Measurements from ENCODE around the gene PLPP2.
"Not testable (repeated sequence)": the region's sequence is repeated elsewhere in the genome, so short reads cannot be mapped to it uniquely, and the experiment has no call there.

DNA sequence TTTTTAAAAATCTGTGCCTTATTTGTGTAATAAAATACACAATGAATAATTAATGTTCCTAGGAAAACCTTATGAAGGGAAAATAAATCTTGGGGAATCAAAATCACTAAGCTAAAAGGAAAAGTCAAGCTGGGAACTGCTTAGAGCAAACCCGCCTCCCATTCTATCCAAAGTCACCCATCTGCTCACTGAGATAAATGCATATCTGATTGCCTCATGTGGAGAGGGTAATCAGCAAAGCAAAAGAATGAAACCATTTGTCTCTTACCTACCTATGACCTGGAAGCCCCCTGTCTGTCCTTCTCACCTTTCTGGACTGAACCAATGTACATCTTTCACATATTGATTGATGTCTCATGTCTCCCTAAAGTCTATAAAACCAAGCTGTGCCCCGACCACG is 34.4 kb downstream of the PLPP2 start:
- TF ChIP-seq, protein P1, sequence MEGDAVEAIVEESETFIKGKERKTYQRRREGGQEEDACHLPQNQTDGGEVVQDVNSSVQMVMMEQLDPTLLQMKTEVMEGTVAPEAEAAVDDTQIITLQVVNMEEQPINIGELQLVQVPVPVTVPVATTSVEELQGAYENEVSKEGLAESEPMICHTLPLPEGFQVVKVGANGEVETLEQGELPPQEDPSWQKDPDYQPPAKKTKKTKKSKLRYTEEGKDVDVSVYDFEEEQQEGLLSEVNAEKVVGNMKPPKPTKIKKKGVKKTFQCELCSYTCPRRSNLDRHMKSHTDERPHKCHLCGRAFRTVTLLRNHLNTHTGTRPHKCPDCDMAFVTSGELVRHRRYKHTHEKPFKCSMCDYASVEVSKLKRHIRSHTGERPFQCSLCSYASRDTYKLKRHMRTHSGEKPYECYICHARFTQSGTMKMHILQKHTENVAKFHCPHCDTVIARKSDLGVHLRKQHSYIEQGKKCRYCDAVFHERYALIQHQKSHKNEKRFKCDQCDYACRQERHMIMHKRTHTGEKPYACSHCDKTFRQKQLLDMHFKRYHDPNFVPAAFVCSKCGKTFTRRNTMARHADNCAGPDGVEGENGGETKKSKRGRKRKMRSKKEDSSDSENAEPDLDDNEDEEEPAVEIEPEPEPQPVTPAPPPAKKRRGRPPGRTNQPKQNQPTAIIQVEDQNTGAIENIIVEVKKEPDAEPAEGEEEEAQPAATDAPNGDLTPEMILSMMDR (conservative IDR thresholded peaks at IDR 0.05; ENCODE audit: low read length) = not testable (repeated sequence)
- not testable (repeated sequence) for TF ChIP-seq EZH2phosphoT487 (IDR thresholded peaks at IDR 0.05; ENCODE audit: borderline replicate concordance, low read depth, low read length)

All from OCI-LY7 (cell line).